Activated CD4-positive, alpha-beta T cell treated with anti-CD3 and anti-CD28 coated beads, Interleukin-2, amount 50 U/mL, for 4 hours (primary cell): ENCODE measurements around the gene ZNF664.

Source experiments
- DNase-seq, 2 experiments: peaks; one replicate each; pipeline ENCODE4 v3.0.0-alpha.2; 2020

Gene ZNF664

DNA sequence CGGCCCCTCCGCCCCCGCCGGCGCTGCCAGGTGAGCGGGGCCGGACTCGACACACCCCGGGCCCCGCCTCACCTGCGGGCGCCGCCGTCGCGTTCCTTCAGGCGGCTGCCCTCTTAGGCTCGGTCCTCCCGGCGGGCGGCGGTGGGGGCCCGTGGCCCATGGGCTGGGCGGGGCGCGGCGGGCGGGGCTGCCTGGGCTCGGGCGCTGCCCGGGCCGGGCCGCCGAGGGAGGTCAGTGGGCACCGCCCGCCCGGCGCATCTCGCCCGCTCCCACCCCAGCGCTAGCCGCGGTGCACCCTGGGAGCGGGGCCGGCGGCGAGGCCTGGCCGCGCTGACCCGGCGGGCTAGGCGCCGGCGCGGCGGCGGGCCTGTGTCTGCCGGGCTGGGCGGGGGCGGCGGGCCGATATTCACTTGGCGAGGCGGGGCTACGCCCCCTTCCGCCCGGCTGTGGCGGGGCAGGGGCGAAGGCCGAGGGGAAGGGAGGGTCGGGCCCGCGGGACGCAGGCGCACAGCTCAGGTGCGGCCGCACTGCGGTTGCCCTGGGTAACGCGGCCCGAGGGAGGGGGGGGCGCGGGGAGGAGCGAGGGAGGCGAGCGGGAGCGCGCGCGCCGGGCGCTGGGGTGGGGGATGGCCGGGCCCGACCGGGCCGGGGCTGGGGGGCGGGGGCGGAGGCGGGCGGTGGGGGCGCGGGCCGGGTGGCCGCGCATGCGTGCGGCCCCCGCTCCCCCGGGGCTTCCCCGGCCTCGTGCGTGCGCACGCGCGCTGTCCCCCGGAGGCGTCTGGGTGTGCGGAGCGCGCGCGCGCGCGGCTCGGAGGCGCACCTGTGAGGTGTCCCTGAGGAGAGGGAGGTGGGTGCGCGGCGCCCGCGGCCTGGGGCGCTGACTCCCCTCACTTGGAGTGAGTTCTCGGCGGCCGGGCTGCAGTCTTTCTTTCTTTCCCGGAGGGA is at the start of gene ZNF664, which contains the start of gene CCDC92:
ZNF664 (plus strand) TSS at position 759 of the 945 bp plus-strand sequence. CDS start 38,930 bp downstream, outside the sequence.
CCDC92 (minus strand) TSS at position 375 of the 945 bp plus-strand sequence. CDS start 28,526 bp downstream, outside the sequence.
- DNase-seq: peak; percentile 93 to 95

DNA sequence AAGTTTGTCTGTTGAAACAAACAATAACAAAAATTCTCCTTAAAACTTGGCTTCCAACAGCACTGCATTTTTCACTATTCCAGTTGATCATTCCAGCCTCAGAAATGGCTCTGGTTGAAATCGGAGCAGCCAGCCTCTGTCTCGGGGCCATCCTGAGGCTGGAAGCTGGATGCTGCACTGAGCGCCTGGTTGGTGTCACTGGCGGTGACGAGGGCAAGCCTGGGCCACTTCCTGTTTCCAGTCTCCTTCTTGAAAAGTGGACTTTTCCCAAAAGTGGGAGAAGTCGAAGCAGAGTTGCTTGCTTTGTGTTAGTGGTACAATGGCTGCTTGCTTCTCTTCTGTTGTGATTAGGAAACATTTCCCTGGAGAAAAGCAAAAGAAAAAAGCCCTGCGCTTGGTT is 49.1 kb upstream of the ZNF664 start:
- DNase-seq: no peak

GRCh38 chr12:123924539-123924938 is 48.5 kb upstream of the ZNF664 start:
- no peak for DNase-seq

GRCh38 chr12:123928274-123928865 is 44.6 kb upstream of the ZNF664 start:
- no peak for DNase-seq

DNA sequence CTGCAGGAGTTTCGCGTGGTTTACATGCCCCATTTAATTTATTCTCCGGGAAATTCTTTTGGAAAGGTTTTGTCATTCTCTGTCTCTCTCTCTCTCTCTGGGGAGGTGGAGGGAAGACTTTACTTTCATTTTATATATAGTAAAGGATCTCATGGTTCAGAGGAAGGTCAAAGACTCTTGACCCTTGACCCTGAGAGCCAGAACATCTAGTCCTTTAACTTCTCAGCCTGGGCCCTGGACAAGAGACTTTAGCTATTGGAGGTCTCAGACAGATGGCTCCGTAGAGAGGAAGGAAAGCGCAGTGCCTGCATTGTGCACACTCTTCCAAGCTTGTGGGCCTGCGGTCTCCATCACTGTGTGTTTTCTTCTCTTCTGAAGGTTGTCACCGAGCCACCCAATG is 44.1 kb upstream of the ZNF664 start:
- no peak for DNase-seq

DNA sequence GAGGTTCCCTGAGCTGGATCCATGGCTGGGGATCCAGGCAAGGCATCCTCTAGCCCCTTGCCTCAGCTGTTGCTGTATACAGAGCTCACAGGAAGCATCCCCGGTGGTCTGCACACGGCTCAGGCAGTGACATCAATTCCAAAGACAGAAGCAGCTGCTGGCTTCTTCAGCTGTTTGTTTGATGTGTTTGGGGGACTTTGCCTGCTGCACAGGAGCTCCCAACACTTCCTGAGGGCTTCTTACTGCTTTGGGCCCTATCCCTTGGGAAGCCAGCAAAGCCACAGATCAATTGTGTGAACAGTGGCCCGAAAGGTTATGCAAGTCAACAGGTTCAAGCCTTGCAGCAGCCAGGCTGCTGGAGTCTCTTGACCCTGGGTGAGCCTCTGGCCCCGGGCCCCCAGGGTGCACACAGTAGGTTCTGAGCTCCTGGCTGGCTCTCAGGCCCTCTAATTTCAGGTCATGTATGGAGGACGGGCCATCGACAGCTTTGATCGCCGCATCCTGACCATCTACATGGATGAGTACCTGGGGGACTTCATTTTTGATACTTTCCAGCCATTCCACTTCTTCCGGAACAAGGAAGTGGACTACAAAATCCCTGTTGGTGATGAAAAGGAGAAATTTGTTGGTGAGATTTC is 43.0 kb upstream of the ZNF664 start:
- DNase-seq: no peak

GRCh38 chr12:123931686-123932321 is 41.2 kb upstream of the ZNF664 start:
- DNase-seq: peak; percentile 23 to 26

DNA sequence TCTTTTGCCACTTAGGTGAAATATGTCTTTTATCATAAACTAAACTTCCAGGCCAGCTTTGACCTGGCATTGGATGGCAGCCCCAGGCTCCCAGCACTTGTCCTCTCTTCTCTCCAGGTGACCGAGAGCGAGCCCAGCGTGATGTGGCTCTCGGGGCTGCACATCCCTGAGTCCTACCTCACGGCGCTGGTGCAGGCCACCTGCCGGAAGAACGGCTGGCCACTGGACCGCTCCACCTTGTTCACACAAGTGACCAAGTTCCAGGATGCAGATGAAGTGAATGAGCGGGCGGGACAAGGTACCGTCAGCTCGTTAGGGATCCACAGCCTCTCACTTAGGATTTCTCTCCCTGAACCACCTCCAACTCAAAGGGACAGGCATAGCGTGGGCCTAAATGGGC is 39.8 kb upstream of the ZNF664 start:
- DNase-seq: no peak

DNA sequence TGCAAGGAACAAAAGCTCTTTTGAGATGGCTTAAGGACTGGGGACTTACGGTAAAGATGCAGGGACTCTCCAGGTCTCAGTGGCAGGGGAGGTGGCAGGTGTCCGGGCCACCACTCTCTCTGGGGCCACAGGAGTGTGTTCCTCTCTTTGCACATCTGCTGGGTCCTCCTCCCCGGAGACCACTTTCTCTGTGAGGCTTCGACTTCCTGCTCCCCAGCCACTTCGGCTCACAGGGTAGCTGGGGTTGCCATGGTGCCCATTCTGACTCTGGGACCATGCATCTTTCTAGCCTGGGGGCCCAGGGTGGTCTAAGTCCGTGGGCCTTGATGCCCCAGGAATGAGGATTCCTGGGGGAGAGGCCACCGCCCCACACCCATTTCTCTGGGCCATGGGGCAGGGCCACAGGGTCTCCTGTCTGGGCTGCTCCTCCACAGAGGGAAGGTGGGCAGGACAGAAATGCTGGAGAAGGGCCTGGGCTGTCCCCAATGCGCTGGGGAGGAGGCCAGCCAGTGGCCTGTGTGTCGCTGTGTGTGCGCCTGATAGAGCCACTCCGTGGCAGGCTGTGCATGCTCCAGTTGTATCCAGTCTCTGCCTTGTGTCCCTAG is 38.9 kb upstream of the ZNF664 start:
- DNase-seq: no peak

DNA sequence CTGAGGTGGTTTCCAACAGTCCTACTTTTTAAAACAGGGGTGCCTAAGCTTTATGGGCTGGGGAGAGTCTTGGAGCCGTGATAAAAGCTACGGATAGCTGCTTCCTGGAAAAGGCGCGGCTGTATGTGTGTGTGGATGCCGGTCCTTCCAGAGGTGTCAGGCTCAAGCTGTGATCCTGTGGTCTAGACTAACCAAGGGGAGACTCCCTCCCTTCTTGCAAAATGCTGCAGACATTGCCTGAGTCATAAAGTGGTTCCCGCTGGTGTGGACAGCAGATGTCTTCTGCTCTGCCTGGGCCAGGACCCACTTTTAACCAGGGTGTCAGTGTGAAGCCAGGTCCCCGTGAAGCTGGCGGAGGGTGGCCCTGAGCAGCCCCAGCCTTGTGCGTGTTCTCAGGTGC is 38.2 kb upstream of the ZNF664 start:
- DNase-seq: no peak

GRCh38 chr12:123935956-123936355 is 37.1 kb upstream of the ZNF664 start:
- DNase-seq: no peak

- DNase-seq: no peak
Measured at GRCh38 chr12:123936471-123936870, 36.5 kb upstream of the ZNF664 start.

DNA sequence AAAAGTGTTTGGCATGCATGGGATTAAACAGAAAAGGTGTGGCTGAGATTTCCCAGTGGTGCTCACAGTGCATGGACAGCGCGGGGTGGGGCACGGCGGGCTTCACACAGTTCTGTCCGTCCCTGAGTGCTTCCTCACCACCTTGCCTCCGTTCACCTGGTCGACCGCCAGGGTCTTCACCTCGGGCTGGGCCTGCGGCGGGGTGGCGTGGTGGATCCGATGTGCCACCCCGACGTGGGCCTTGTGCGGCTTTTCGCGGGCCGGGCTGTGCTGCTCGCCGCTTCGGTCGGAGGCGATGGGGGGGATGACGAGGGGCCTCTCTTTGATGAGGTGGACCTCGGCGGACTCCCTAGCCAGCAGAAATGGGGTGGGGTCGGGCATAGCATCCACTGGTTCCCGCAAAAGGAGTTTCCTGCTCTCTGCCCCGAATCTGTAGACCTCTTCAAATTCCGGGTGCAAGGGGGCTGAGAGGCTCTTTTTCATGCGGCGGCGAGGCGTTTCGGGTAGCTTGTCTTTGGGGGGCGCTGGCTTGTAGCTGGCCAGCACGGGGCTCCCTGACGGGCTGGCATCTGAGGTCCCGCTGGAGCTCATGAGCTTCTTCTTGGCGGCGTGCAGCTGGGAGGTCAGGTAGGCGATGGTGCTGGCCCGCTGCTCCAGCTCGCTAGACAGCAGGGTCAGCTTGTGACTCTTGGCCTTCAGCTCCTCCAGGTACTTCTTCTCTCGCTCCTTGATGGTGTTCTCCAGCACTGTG is 35.9 kb upstream of the ZNF664 start:
- DNase-seq: no peak

DNA sequence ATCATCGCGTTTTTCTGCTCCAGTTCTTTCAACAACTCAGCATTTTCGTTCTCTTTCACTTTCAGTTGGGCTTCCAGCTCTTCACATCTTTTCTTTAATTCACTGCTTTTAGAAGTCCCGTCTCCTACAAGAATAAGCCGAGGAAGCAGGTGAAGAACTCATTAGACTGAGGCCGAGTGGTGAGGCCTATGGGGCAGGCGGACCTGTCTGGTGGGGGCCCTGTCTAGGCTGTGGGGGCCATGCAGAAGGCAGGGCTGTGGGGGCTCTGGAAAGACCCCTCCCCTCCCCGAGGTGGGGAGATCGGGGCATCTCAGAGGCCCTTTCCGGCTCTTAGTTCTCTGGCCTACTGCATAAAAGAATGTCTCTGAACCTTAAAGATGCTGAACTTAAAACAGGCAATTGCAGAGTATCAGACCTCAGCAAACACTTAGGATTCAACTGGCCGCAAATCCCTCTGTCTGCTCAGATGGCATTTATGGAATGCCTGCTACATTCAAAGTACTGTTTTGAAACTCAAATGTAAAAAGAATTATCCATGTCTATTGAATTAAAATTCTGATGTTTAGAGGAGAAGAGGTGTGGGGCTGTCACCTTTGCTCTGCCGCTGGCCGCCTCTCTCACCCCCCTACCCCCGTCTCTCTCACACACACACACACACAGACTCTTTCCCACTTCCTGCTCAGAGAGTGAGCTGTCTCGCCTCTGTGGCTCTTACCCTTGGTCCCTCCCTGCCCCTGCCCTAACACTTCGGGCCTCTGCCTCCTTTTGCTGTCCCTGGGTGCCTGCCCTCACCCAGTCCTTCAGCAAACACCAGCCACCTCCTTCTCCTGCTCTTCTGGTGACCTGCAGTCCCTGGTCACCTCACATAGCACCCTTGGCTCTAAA is 35.1 kb upstream of the ZNF664 start:
- DNase-seq: peak; percentile 25 to 26

DNA sequence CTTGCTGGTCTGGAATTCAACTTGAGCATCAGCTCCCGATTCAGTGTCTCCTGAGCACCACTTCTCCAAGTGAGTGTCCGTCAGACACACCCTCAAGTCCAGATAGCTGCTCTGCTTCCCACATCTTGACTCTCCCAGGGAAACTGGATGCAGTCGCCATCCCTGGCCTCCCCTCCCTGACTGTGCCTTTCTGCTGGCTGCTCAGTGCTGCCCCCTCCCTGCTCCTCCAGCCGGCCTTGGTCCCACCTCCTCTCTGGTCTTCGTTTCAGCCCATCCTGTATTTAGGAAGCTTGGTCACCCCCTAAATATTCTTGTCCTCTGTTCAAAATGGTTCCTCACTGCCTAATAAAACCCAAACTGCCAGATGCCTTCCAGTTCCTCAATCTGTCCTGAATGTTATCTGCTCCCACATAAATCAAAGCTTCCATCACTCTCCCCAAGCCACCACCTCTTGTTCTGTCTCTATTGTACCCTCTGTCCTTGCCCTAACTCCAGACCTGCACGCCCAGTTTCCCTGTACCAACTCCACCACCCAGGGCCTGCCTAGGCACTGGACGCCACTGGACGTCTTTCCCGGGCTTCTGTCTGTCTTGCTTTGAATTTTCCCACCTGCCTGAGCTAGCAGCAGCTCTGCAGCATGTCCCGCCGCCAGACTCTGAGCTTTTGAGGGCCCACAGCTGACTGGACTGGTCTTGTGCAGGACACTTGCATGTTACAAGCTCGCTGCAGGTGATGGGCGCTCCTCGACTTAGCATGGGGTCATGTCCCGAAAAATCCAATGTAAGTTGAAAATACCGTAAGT is 34.1 kb upstream of the ZNF664 start:
- no peak for DNase-seq

DNA sequence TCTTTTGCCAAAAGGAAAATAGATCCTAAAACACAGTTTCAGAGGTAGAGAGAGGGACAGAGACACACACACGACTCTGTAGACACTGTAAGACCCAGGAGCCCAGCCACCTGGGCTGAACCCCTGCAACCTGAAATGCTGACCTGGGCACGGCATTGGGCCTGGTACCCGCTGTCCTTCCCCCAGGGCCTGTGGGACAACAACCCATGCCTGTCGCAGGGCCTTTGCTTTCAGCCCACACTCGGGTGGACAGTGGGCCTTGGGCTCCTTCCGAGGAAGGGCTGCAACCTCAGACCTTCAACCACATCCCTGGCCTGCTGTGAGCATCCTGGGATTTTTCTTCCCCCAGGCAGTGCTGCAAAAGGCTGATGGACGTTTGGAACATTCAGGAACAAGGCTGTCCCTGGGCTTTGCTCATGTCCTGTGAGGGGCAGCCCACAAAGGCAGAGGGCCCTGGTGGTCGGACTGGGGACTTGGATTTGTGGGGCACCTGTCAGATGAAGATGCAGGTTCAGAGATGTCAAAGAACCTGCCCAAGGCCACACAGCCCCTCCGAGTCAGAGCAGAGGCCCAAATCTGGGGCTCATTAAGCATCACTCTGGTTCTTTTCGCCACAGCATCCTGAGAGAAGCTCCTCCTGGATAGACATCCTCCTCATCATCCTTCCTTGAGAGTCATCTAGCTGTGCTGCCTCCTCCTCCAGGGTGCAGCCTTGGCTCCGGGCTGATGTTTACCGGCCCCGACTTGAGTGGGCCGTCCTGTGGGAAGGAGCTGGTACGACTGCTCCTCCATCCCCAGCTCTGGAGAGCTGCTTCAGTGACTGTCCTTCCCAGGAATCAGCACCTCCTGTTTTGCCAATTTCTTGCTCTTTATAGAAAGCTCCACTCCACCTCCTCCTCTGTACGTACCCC is 33.0 kb upstream of the ZNF664 start:
- no peak for DNase-seq

- no peak for DNase-seq
Measured at GRCh38 chr12:123940627-123940966, 32.4 kb upstream of the ZNF664 start.

- DNase-seq: no peak
Measured at GRCh38 chr12:123941000-123941399, 32.0 kb upstream of the ZNF664 start.
